SK-N-SH (cell line): ENCODE measurements around the gene CYCS. TPM values are rescaled to one million over a fixed set of nuclear protein-coding genes. Genes with fewer than 3 reads are reported as not detected.

Experiments used
- CTCF ChIA-PET: fragments of 300-600, 350-600 bp; formaldehyde crosslinking; extraction: SDS; loops from one replicate; lab custom pipeline; 2021; lab: Yijun Ruan, JAX
- POLR2A ChIA-PET: fragments of 350-600 bp; sonication (Branson Sonifier 250); formaldehyde crosslinking; extraction: SDS; loops from one replicate; lab custom pipeline; 2020; ENCODE audit warnings: antibody characterized with exemption, inconsistent platforms; lab: Yijun Ruan, JAX
- DNase-seq: peaks from one replicate; pipeline ENCODE4 v3.0.0; 2012
- H2AFZ ChIP-seq: fragments of 200-600 bp; sonication (generic); 2 replicates; pipeline ENCODE4 v1.8.1; 2016; ENCODE audit warnings: antibody characterized with exemption, mild to moderate bottlenecking, low read depth
- H3F3A ChIP-seq: fragments of 200-600 bp; sonication (generic); replicated peaks from 2 replicates; pipeline ENCODE3; 2016; ENCODE audit warnings: antibody characterized with exemption, mild to moderate bottlenecking; ENCODE audit not compliant: insufficient read depth
- H3K27ac ChIP-seq, 2 experiments: fragments of 200-500 bp in 1 of 2; fragments of 200-600 bp in 1 of 2; sonication (Bioruptor generic) in 1 of 2; sonication (generic), shearing (Covaris generic) in 1 of 2; 2 replicates each; pipeline versions ENCODE4 v1.5.1 to v1.6.1; 2014 to 2016; ENCODE audit warnings: low read depth in 2 of 2, inconsistent platforms in 1 of 2, low read length in 1 of 2, mild to moderate bottlenecking in 1 of 2, mixed read lengths in 1 of 2
- H3K27me3 ChIP-seq: fragments of 200-600 bp; sonication (generic), shearing (Covaris generic); 2 replicates; pipeline ENCODE4 v1.6.1; 2016; ENCODE audit warnings: mixed run types; ENCODE audit not compliant: insufficient read depth
- H3K36me3 ChIP-seq, 2 experiments: fragments of 200-500 bp in 1 of 2; fragments of 200-600 bp in 1 of 2; sonication (Bioruptor generic) in 1 of 2; sonication (generic) in 1 of 2; replicated peaks in 1 of 2; 2 replicates each; pipeline versions ENCODE3 to v1.5.1; 2014 to 2016; ENCODE audit warnings: low read length in 1 of 2, mild to moderate bottlenecking in 1 of 2; ENCODE audit not compliant: insufficient read depth in 2 of 2, control insufficient read depth in 1 of 2
- H3K4me1 ChIP-seq, 2 experiments: fragments of 200-500 bp in 1 of 2; fragments of 200-600 bp in 1 of 2; sonication (Bioruptor generic) in 1 of 2; sonication (generic), shearing (Covaris generic) in 1 of 2; 2 replicates each; pipeline versions ENCODE4 v1.5.1 to v1.6.1; 2014 to 2016; ENCODE audit warnings: low read depth in 1 of 2, low read length in 1 of 2, mixed run types in 1 of 2; ENCODE audit not compliant: insufficient read depth in 2 of 2, control insufficient read depth in 1 of 2
- H3K4me2 ChIP-seq: fragments of 200-600 bp; sonication (generic), shearing (Covaris generic); 2 replicates; pipeline ENCODE4 v1.6.1; 2017; ENCODE audit warnings: mixed run types
- H3K4me3 ChIP-seq, 2 experiments: fragments of 200-500 bp in 1 of 2; fragments of 200-600 bp in 1 of 2; sonication (Bioruptor generic) in 1 of 2; sonication (generic), shearing (Covaris generic) in 1 of 2; 2 replicates each; pipeline versions ENCODE4 v1.5.1 to v1.8.1; 2014 to 2016; ENCODE audit warnings: low read depth in 2 of 2, inconsistent platforms in 1 of 2, low read length in 1 of 2, mild to moderate bottlenecking in 1 of 2, mixed read lengths in 1 of 2, moderate library complexity in 1 of 2
- H3K79me2 ChIP-seq: fragments of 200-600 bp; sonication (generic); 2 replicates; pipeline ENCODE4 v1.8.1; 2017; ENCODE audit warnings: mild to moderate bottlenecking; ENCODE audit not compliant: insufficient read depth
- H3K9ac ChIP-seq: fragments of 200-600 bp; sonication (generic); 2 replicates; pipeline ENCODE4 v1.6.1; 2017; ENCODE audit warnings: mixed run types
- H3K9me2 ChIP-seq: fragments of 200-600 bp; sonication (generic); 2 replicates; pipeline ENCODE4 v1.6.1; 2017; ENCODE audit warnings: mixed run types
- H3K9me3 ChIP-seq: fragments of 200-600 bp; sonication (generic); 2 replicates; pipeline ENCODE4 v1.6.1; 2017; ENCODE audit warnings: mixed run types, mild to moderate bottlenecking, moderate library complexity
- H4K20me1 ChIP-seq: fragments of 200-600 bp; sonication (generic); 2 replicates; pipeline ENCODE4 v1.6.1; 2017; ENCODE audit warnings: mild to moderate bottlenecking, mixed run types; ENCODE audit not compliant: insufficient read depth
- EP300 ChIP-seq, 2 experiments: IDR thresholded peaks; 2 replicates each; pipeline versions ENCODE4 v1.4.0 to v1.6.1; 2012; ENCODE audit warnings: borderline replicate concordance in 1 of 2, low read depth in 1 of 2, low read length in 1 of 2
- EZH2phosphoT487 ChIP-seq: fragments of 200-600 bp; sonication (generic); IDR thresholded peaks from 2 replicates; pipeline ENCODE4 v1.6.1; 2017; ENCODE audit warnings: low read depth, mixed run types, mild to moderate bottlenecking, antibody characterized with exemption, moderate library complexity, borderline replicate concordance
- FOXJ3 ChIP-seq: sonication (generic); formaldehyde crosslinking; IDR thresholded peaks from 2 replicates; pipeline ENCODE4 v1.5.1; 2020; ENCODE audit warnings: mild to moderate bottlenecking, missing genetic modification reagents
- FOXM1 ChIP-seq: IDR thresholded peaks from 2 replicates; pipeline ENCODE4 v1.4.0; 2012; ENCODE audit warnings: low read depth, mild to moderate bottlenecking
- GABPA ChIP-seq: IDR thresholded peaks from 2 replicates; pipeline ENCODE4 v1.4.0; 2012; ENCODE audit warnings: low read depth, mild to moderate bottlenecking
- JUND ChIP-seq: IDR thresholded peaks from 2 replicates; pipeline ENCODE4 v1.4.0; 2012
- MAX ChIP-seq: IDR thresholded peaks from 2 replicates; pipeline ENCODE4 v1.4.0; 2012; ENCODE audit warnings: low read depth
- MXI1 ChIP-seq: IDR thresholded peaks from 2 replicates; pipeline ENCODE4 v1.6.1; 2012; ENCODE audit warnings: mild to moderate bottlenecking, low read depth, low read length, improper control_type of control experiment
- NFIC ChIP-seq: IDR thresholded peaks from 2 replicates; pipeline ENCODE4 v1.4.0; 2012; ENCODE audit warnings: borderline replicate concordance
- RCOR1 ChIP-seq: fragments of 150-350 bp; IDR thresholded peaks from 2 replicates; pipeline ENCODE4 v1.6.1; 2017; ENCODE audit warnings: antibody characterized with exemption, low read length
- SIN3A ChIP-seq: IDR thresholded peaks from 2 replicates; pipeline ENCODE4 v1.6.1; 2012; ENCODE audit warnings: low read depth, mild to moderate bottlenecking, low read length, moderate library complexity, borderline replicate concordance
- TAF1 ChIP-seq: IDR thresholded peaks from 2 replicates; pipeline ENCODE4 v1.6.1; 2012; ENCODE audit warnings: low read depth, mild to moderate bottlenecking, low read length, moderate library complexity, borderline replicate concordance
- TCF12 ChIP-seq: IDR thresholded peaks from 2 replicates; pipeline ENCODE4 v1.4.0; 2012
- TEAD4 ChIP-seq: IDR thresholded peaks from 2 replicates; pipeline ENCODE4 v1.4.0; 2012; ENCODE audit warnings: mild to moderate bottlenecking, borderline replicate concordance; ENCODE audit not compliant: insufficient read depth
- YY1 ChIP-seq: IDR thresholded peaks from 2 replicates; pipeline ENCODE4 v1.4.0; 2012; ENCODE audit warnings: low read depth, mild to moderate bottlenecking
- ZBTB33 ChIP-seq: IDR thresholded peaks from 2 replicates; pipeline ENCODE4 v1.4.0; 2012; ENCODE audit warnings: low read depth, borderline replicate concordance
- WGBS: methylation state at CpG from one replicate; pipeline ENCODE4 v1.1.6; 2017; ENCODE audit warnings: low lambda C conversion rate; 5-methylcytosine and 5-hydroxymethylcytosine counted together
- polyA plus RNA-seq, 3 experiments: library from polyadenylated mRNA; depleted of rRNA; stranded (reverse); fragments of >200 nt; gene quantifications; 2 replicates each; pipeline ENCODE4 v1.2.3, GENCODE V29; 2012
- TF ChIP-seq, protein P1 (sequence below): IDR thresholded peaks from 2 replicates; pipeline ENCODE4 v1.4.0; 2012; ENCODE audit warnings: low read depth, borderline replicate concordance
- TF ChIP-seq, protein P2 (sequence below): IDR thresholded peaks from 2 replicates; pipeline ENCODE4 v1.6.1; 2012; ENCODE audit warnings: mild to moderate bottlenecking, low read depth, low read length, moderate library complexity

Gene CYCS
- polyA plus RNA-seq, 1 of the 3 experiments (the other 2 are of a cell fraction): 22.9 TPM

DNA sequence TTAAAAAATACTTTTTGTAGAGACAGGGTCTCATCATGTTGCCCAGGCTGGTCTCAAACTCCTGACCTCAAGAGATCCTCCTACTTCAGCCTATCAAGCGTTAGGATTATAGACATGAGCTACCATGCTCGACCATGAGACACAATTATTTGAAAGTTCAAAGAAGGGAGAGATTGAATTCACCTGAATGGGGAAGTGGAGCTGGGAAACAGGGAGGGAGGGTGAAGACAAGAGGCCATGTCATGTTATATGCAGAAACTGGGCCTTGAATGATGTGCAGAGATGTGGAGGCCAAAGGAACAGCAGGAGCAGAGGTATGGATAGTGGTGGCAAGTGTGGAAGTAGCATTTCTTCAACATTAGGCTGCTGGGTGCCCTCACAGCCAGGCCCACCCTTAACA, 18.7 kb upstream of the CYCS start:
- H3K79me2 ChIP-seq: no peaks in the 10 kb centered on the region
- no peak overlapping the region for H3K27ac ChIP-seq
- H3K9me2 ChIP-seq: no peaks in the 10 kb centered on the region
- no peak overlapping the region for H3K9ac ChIP-seq
- peaks cover 3% of the 10 kb centered on the region for H3F3A ChIP-seq
- CTCF ChIA-PET: interaction anchor here (1.1 kb wide), 2 partner anchors 50 to 331 kb away, joined by 3 to 4 read pairs; no protein-coding TSS in a partner anchor
- H3K9me3 ChIP-seq: no peaks in the 10 kb centered on the region
- no peaks in the 10 kb centered on the region for H4K20me1 ChIP-seq
- no peaks in the 10 kb centered on the region for H3K4me1 ChIP-seq
- H2AFZ ChIP-seq: no peak overlapping the region
- no peak overlapping the region for H3K4me2 ChIP-seq
- H3K27me3 ChIP-seq: no peaks in the 10 kb centered on the region
- no peak overlapping the region for H3K4me3 ChIP-seq
- POLR2A ChIA-PET: no interaction called here
- no peak for DNase-seq
- TF ChIP-seq MAX (no peak), EP300 (IDR thresholded peaks at IDR 0.05; ENCODE audit: borderline replicate concordance in 1 of 2, low read depth in 1 of 2, low read length in 1 of 2) (no peak), MXI1 (no peak), SIN3A (no peak), RCOR1 (no peak), TEAD4 (no peak), FOXM1 (no peak), FOXJ3 (CRISPR knock-in tag) (no peak), TAF1 (no peak), NFIC (no peak), EZH2phosphoT487 (no peak), YY1 (no peak), TCF12 (no peak), JUND (no peak), ZBTB33 (no peak), GABPA (no peak)
- TF ChIP-seq, protein P1, sequence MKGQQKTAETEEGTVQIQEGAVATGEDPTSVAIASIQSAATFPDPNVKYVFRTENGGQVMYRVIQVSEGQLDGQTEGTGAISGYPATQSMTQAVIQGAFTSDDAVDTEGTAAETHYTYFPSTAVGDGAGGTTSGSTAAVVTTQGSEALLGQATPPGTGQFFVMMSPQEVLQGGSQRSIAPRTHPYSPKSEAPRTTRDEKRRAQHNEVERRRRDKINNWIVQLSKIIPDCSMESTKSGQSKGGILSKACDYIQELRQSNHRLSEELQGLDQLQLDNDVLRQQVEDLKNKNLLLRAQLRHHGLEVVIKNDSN: no peak
- TF ChIP-seq, protein P2, sequence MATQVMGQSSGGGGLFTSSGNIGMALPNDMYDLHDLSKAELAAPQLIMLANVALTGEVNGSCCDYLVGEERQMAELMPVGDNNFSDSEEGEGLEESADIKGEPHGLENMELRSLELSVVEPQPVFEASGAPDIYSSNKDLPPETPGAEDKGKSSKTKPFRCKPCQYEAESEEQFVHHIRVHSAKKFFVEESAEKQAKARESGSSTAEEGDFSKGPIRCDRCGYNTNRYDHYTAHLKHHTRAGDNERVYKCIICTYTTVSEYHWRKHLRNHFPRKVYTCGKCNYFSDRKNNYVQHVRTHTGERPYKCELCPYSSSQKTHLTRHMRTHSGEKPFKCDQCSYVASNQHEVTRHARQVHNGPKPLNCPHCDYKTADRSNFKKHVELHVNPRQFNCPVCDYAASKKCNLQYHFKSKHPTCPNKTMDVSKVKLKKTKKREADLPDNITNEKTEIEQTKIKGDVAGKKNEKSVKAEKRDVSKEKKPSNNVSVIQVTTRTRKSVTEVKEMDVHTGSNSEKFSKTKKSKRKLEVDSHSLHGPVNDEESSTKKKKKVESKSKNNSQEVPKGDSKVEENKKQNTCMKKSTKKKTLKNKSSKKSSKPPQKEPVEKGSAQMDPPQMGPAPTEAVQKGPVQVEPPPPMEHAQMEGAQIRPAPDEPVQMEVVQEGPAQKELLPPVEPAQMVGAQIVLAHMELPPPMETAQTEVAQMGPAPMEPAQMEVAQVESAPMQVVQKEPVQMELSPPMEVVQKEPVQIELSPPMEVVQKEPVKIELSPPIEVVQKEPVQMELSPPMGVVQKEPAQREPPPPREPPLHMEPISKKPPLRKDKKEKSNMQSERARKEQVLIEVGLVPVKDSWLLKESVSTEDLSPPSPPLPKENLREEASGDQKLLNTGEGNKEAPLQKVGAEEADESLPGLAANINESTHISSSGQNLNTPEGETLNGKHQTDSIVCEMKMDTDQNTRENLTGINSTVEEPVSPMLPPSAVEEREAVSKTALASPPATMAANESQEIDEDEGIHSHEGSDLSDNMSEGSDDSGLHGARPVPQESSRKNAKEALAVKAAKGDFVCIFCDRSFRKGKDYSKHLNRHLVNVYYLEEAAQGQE: no peak
- whole genome bisulfite sequencing: 62% methylated on average over 2 of the region's 2 CpGs
- H3K36me3 ChIP-seq: no peaks in the 10 kb centered on the region
